Esophagus muscularis mucosa (tissue), 4 donors: ENCODE data around the gene DHX32. TPM values are rescaled to one million over a fixed set of nuclear protein-coding genes. Genes with fewer than 3 reads are reported as not detected.

Experiments used
- DNase-seq: peaks from one replicate; pipeline ENCODE4 v3.0.0-alpha.2; 2017; ENCODE audit errors: extremely low spot score
- H3K27ac ChIP-seq, 4 donors: fragments of 200-600 bp; sonication (generic); replicated peaks in 1 of 4; 1 replicate in 3 of 4; 2 replicates in 1 of 4; pipeline ENCODE4 v1.5.1; 2016 to 2019; ENCODE audit warnings: mild to moderate bottlenecking in 1 of 4
- H3K27me3 ChIP-seq, 4 donors: fragments of 200-600 bp; sonication (generic); one replicate each; pipeline versions ENCODE4 v1.5.1 to v1.6.0; 2016 to 2019
- H3K36me3 ChIP-seq, 4 donors: fragments of 200-600 bp; sonication (generic); one replicate each; pipeline ENCODE4 v1.5.1; 2016 to 2019
- H3K4me1 ChIP-seq, 4 donors: fragments of 200-600 bp; sonication (generic); one replicate each; pipeline ENCODE4 v1.5.1; 2016 to 2019
- H3K4me3 ChIP-seq, 4 donors: fragments of 200-600 bp; sonication (generic); 1 replicate in 2 of 4; 2 replicates in 2 of 4; pipeline ENCODE4 v1.5.1; 2016 to 2019; ENCODE audit warnings: mild to moderate bottlenecking in 4 of 4, moderate library complexity in 1 of 4
- H3K9me3 ChIP-seq, 4 donors: fragments of 200-600 bp; sonication (generic); 1 replicate in 3 of 4; 2 replicates in 1 of 4; pipeline ENCODE4 v1.5.1; 2016 to 2019
- EP300 ChIP-seq: sonication (generic); formaldehyde crosslinking; IDR thresholded peaks from one replicate; pipeline ENCODE4 v1.6.1; 2017; ENCODE audit warnings: antibody characterized with exemption
- POLR2A ChIP-seq: fragments of 450-650 bp; IDR thresholded peaks from one replicate; pipeline ENCODE4 v1.6.1; 2017; ENCODE audit warnings: antibody characterized with exemption, moderate library complexity, mild to moderate bottlenecking, low read depth
- POLR2AphosphoS5 ChIP-seq, 2 donors: sonication (generic); formaldehyde crosslinking; IDR thresholded peaks; one replicate each; pipeline ENCODE4 v1.6.1; 2017; ENCODE audit warnings: antibody characterized with exemption in 2 of 2
- WGBS: methylation state at CpG from one replicate; pipeline ENCODE4 v1.1.5; 2018; 5-methylcytosine and 5-hydroxymethylcytosine counted together
- intact Hi-C: fragments of 100-400 bp; cut with DNase I; formaldehyde crosslinking; loops from one replicate; pipeline ENCODE4 v1.15.1; 2023
- total RNA-seq, 4 donors: library from RNA; depleted of rRNA; stranded (reverse); fragments of >200 nt; gene quantifications; one replicate each; pipeline versions ENCODE4 v1.1.0 to v1.2.1, GENCODE V29; 2016
- TF ChIP-seq, protein P1 (sequence below), 3 experiments: fragments of 200-600 bp in 2 of 3; fragments of 450-650 bp in 1 of 3; sonication (generic) in 2 of 3; IDR thresholded peaks; one replicate each; pipeline ENCODE4 v1.5.1; 2017 to 2019; ENCODE audit warnings: antibody characterized with exemption in 3 of 3, mild to moderate bottlenecking in 2 of 3, moderate library complexity in 1 of 3

The DHX32 gene
- total RNA-seq, 4 donors from 2014 or later = 22.4 to 26.2 (median 25.0) TPM

DNA sequence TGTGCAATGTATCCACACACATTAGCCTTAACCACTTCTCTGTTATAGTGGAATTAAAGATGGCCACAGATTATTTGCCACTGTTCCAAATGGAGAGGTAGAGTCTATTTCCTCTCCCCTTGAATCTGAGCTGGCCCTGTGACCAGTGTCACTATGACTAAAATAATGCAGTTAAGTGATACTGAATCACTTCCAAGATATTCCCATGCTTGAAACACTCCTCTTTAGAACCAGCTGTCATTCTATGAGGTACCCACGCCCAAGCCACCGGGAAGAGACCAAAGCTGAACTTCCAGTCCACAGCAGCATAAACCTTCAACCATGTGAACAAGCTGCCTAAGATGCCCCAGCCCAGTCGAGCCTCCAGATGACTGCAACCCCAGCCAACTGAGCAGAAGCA lies 2.1 kb upstream of the DHX32 start:
- Histone ChIP-seq H3K4me1 (peaks cover 0 to 3% (median 0%) of the 10 kb centered on the region in 4 donors), H3K27ac (no peak overlapping the region), H3K27me3 (no peaks in the 10 kb centered on the region), H3K36me3 (peaks cover 0 to 32% (median 7%) of the 10 kb centered on the region in 4 donors), H3K9me3 (no peaks in the 10 kb centered on the region), H3K4me3 (no peak overlapping the region)
- intact Hi-C loops = no loop called here
- TF ChIP-seq POLR2A (no peak), POLR2AphosphoS5 (IDR thresholded peaks at IDR 0.05) (no peak), EP300 (no peak)
- TF ChIP-seq, protein P1, sequence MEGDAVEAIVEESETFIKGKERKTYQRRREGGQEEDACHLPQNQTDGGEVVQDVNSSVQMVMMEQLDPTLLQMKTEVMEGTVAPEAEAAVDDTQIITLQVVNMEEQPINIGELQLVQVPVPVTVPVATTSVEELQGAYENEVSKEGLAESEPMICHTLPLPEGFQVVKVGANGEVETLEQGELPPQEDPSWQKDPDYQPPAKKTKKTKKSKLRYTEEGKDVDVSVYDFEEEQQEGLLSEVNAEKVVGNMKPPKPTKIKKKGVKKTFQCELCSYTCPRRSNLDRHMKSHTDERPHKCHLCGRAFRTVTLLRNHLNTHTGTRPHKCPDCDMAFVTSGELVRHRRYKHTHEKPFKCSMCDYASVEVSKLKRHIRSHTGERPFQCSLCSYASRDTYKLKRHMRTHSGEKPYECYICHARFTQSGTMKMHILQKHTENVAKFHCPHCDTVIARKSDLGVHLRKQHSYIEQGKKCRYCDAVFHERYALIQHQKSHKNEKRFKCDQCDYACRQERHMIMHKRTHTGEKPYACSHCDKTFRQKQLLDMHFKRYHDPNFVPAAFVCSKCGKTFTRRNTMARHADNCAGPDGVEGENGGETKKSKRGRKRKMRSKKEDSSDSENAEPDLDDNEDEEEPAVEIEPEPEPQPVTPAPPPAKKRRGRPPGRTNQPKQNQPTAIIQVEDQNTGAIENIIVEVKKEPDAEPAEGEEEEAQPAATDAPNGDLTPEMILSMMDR (IDR thresholded peaks at IDR 0.05) = no peak
- no peak for DNase-seq
- 100% methylated on average over 2 of the region's 3 CpGs for WGBS

DNA sequence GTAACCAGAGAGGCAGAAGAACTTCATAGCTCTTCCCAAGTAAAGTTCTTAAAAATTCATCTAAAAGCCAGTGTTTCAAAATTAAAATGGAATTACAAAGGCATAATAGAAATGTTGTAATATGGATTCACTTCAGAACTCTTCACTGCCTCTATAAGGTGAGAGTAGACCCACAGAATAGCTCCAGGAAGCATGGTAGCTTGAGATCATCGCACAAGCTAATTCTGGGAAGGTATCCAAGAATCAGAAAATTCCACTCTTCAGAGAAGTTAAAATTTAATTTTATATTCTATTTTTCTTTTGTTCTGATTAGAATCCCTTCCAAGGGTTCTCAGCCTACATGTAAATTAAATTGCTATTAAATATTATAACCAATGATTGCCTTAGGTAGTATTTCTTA lies 1.5 kb upstream of the DHX32 start:
- H3K9me3 ChIP-seq = no peaks in the 10 kb centered on the region
- H3K27ac ChIP-seq = no peak overlapping the region
- TF ChIP-seq POLR2AphosphoS5 (IDR thresholded peaks at IDR 0.05) = no peak
- TF ChIP-seq EP300 = no peak
- TF ChIP-seq POLR2A = no peak
- TF ChIP-seq, protein P1 (IDR thresholded peaks at IDR 0.05) = no peak
- no peak for DNase-seq
- H3K36me3 ChIP-seq = peaks cover 0 to 33% (median 7%) of the 10 kb centered on the region in 4 donors
- 79% methylated on average over 1 of the region's 1 CpG for WGBS
- H3K27me3 ChIP-seq = no peaks in the 10 kb centered on the region
- H3K4me3 ChIP-seq = no peak overlapping the region
- H3K4me1 ChIP-seq = peaks cover 0 to 3% (median 0%) of the 10 kb centered on the region in 4 donors
- intact Hi-C loops = no loop called here

DNA sequence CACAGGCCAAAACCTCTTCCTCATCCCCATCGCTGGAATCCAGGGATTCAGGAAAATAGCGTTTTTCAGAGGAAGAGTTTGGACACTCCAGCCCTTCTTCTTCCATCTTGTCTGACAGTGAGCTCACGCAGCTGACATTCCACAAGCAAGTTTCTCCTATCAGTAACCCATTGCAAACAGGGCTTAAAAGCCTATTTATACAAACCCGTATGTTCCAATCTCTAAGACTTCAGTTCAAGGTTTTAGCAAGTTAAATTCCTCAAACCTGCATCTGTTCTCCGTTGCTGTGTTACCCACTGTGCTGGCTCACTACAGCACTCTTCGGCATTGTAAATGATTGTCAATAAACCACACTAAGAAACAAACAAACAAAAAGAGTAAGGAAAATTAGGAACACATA lies 373 bp downstream of the DHX32 start:
- Histone ChIP-seq H3K27ac (no peak overlapping the region), H3K4me3 (no peak overlapping the region), H3K27me3 (no peaks in the 10 kb centered on the region), H3K36me3 (peaks cover 0 to 47% (median 13%) of the 10 kb centered on the region in 4 donors), H3K9me3 (peaks cover 0 to 10% (median 8%) of the 10 kb centered on the region in 4 donors), H3K4me1 (peaks cover 0 to 3% (median 0%) of the 10 kb centered on the region in 4 donors)
- WGBS = 65% methylated on average over 6 of the region's 6 CpGs
- intact Hi-C loops = no loop called here
- TF ChIP-seq POLR2A (no peak), EP300 (no peak), POLR2AphosphoS5 (IDR thresholded peaks at IDR 0.05) (no peak)
- TF ChIP-seq, protein P1 (IDR thresholded peaks at IDR 0.05) = no peak
- DNase-seq = no peak

DNA sequence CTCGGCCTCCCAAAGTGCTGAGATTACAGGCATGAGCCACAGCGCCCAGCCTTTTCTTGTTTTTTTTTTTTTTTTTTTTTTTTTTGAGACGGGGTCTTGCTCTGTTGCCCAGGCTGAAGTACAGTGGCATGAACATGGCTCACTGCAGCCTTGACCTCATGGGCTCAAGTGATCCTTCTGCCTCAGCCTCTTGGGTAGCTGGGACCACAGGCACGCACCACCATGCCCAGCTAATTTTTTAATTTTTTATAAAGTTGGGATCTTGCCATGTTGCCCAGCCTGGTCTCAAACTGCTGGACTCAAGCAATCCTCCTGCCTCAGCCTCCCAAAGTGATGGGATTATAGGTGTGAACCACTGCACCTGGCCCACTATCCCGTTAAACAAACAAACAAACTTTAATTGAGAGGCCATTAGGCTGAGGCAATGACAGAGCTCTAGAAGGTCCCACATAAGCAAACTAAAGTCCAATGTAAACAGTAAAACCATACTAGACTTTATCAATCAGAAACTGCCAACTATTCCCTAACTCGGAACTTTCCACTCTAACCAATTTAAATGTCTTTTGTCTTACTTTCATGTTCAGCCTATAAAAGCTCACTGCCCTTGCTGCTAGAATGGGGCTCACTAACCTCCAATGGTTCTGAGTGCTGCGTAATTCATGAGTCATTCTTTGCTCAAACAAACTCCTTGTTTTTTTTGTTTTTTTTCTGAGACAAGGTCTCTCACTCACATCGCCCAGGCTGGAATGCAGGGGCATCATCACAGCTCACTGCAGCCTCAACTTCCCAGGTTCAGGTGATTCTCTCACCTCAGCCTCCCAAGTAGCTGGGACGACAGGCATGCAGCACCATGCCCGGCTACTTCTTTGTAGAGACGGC lies 1.9 kb downstream of the DHX32 start:
- 87% methylated on average over 11 of the region's 11 CpGs for WGBS
- intact Hi-C loops = no loop called here
- no peak overlapping the region for H3K27ac ChIP-seq

More for the DNA sequence above, 1.9 kb downstream of the DHX32 start:
- Histone ChIP-seq H3K9me3 (peaks cover 0 to 10% (median 8%) of the 10 kb centered on the region in 4 donors), H3K4me3 (no peak overlapping the region), H3K36me3 (peaks cover 0 to 37% (median 12%) of the 10 kb centered on the region in 4 donors), H3K4me1 (peaks cover 0 to 3% (median 0%) of the 10 kb centered on the region in 4 donors), H3K27me3 (no peaks in the 10 kb centered on the region)
- TF ChIP-seq POLR2AphosphoS5 (IDR thresholded peaks at IDR 0.05) = no peak
- TF ChIP-seq POLR2A = no peak
- TF ChIP-seq EP300 = no peak
- TF ChIP-seq, protein P1 (IDR thresholded peaks at IDR 0.05) = no peak
- no peak for DNase-seq
